NCI-H128 (cell line): Measurements from ENCODE around the gene CYP4X1.
"Not testable (repeated sequence)": the region's sequence is repeated elsewhere in the genome, so short reads cannot be mapped to it uniquely, and the experiment has no call there.

Experiments used
- DNase-seq: peaks from one replicate; lab custom pipeline; 2025; ENCODE audit not compliant: unreplicated experiment; lab: John Stamatoyannopoulos, UW

Gene CYP4X1, protein sequence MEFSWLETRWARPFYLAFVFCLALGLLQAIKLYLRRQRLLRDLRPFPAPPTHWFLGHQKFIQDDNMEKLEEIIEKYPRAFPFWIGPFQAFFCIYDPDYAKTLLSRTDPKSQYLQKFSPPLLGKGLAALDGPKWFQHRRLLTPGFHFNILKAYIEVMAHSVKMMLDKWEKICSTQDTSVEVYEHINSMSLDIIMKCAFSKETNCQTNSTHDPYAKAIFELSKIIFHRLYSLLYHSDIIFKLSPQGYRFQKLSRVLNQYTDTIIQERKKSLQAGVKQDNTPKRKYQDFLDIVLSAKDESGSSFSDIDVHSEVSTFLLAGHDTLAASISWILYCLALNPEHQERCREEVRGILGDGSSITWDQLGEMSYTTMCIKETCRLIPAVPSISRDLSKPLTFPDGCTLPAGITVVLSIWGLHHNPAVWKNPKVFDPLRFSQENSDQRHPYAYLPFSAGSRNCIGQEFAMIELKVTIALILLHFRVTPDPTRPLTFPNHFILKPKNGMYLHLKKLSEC

DNA sequence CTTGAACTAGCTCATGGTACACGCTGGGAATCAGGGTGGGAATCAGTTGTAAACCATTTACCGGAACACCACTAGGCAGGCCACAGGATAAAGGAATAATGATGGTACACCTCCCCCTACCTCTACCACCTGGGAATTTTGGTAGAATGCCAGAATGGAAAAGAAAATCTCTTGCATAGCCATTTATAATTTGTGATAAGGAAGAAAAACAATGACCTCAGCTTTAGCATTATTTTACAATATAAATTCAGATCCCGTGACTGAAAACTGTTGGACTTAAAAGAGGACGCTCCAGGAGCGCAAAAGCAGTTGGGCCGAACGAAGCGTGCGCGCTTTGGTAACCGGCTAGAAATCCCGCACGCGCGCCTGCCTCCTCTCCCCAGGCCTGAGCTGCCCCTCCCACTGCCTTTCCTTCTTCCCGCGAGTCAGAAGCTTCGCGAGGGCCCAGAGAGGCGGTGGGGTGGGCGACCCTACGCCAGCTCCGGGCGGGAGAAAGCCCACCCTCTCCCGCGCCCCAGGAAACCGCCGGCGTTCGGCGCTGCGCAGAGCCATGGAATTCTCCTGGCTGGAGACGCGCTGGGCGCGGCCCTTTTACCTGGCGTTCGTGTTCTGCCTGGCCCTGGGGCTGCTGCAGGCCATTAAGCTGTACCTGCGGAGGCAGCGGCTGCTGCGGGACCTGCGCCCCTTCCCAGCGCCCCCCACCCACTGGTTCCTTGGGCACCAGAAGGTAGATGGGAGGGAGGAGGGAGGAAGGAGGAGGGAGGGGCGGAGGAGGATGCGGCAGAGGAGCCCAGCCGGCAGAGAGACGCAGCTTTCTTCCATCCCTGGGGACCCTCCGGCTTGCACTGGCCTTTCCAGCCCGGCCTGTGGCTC lies at the start of gene CYP4X1:
CYP4X1 (plus strand) TSS at position 402 of the 873 bp plus-strand sequence; CDS start at position 551, 149 bp downstream.
- DNase-seq, result no peak

DNA sequence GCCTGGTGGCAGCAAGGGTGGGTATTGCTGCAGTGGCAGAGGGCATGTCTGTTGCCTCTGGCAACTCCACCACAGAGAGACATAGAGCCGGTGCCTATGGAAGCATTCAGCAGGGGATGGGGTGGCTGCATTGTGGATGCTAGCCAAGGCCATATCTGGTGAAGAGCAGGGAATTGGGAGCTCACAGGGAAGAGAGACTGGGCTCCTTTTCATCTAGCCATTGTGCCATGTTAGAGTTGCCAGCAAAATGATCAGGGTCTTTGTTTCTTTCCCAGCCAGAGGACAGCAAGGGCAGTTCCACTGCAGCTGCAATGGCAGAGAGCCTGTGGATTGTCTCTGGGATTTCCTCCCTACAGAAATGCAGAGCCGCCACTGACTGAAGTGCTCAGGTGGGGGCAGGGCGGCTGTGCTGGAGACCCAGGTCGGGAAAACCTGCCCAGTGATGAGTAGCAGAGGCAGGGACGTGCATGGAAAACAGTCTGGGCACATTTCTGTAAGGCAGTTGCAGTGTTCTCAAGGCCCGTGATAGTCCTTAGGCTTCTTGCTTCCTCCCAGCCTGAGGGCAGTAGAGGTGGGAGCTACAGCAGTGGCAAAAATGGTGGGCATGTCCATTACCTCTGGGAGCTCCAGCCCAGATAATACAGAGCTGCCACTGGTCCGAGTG lies 40.2 kb upstream of the CYP4X1 start:
- no peak for DNase-seq

DNA sequence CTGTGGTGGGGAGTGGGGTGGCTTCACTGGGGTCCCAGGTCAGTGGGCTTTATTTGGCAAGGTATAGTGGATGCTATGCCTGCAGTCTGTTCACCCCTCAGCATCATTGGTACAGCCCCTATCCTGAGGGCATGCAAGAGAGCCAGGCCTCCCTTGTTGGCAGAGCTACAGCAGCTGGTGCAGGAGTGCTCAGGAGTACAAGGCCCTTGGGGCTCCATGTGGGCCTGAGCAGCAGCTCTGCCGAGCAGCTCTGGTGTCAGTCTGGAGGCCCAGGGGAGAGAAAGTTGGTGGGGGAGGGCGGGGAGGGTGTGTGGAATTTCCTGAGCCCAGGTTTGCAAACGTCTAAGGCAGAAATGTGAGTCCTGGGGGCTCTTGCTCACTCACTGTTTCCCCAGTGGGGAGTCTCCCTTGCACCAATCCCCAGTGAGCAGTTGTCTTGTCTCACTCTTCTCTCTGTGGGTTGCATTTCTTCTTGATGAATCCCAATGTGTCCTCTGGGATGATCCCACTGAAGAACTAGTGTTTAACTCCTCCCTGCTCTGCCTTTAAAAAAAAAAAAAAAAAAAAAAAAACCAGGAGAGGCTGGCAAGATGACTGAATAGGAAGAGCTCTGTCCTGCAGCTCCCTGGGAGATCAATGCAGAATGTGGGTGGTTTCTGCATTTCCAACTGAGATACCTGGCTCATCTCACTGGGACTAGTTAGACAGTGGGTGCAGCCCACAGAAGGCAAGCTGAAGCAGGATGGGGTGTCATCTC lies 39.5 kb upstream of the CYP4X1 start:
- no peak for DNase-seq

DNA sequence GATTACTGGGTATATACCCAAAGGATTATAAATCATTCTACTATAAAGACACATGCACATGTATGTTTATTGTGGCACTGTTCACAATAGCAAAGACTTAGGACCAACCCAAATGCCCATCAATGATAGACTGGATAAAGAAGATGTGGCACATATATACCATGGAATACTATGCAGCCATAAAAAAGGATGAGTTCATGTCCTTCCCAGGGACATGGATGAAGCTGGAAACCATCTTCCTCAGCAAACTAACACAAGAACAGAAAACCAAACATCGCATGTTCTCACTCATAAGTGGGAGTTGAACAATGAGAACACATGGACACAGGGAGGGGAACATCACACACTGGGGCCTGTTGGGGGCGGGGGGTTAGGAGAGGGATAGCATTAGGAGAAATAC lies 32.9 kb upstream of the CYP4X1 start:
- DNase-seq, result not testable (repeated sequence)

DNA sequence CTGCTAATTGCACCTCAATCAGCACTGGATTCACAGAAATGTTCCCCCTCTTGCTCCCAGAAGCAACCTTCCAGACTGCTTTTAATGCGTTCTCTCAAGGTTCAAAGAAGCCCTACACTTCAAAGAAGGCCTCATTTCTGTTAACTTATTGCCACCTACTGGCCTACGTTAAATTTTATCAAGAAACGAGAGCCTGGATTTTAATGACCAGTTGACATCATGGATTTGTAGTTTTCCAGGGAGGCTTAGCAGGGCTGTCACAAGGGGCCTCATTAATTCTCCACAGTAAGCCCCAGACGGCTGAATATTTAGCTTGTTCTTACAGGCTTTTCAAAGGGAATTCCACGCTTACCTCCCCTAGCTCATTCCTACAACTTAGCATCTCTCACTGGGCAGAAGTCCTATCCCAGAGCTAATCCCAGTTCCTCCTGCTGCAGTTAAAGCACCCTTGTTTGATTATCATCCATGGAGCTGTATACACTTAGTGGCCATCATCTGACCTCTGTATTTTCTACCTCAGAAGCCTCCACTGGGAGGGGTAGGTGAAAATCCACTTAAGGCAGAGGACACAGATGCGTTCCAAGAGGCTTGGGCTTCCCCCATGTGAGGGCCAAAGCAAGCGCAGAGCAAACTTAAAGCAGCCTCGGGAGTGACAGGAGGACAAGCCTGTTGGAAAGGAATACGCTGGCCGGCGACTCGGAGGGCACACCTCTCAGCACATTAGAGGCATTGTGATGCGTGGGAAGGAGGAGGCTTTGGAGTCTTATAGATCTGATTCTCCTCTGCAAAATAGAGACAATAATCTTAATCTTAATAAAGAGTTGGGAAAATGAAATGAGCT lies 32.2 kb upstream of the CYP4X1 start:
- no peak for DNase-seq

DNA sequence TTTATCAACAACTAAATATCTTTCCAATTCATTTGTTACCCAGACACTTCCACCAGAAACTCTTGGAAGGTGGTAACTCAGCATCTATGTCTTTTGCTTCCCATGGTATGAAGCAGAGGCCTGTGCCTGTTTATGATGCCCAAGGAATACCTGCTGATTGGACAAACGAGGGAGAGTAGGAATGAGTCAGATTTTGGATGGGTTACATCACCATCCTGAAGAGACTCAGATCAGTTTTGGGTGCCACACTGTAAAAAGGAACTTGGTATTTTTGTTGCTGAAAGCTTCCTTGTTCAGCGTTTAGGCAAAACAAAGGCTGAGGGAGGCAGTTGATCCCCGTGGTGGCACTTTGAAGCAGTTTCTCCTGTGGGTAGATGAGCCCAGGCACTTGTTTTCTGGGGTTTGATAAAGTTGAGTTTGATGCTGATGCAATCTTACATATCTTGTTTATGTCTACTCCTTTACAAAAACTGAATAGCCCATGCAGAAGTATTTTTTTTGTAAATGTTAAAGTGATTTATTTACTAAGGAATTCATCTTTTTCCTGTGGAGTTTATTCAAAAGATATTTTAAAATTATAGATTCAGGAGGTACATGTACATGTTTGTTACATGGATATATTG lies 26.7 kb upstream of the CYP4X1 start:
- no peak for DNase-seq

DNA sequence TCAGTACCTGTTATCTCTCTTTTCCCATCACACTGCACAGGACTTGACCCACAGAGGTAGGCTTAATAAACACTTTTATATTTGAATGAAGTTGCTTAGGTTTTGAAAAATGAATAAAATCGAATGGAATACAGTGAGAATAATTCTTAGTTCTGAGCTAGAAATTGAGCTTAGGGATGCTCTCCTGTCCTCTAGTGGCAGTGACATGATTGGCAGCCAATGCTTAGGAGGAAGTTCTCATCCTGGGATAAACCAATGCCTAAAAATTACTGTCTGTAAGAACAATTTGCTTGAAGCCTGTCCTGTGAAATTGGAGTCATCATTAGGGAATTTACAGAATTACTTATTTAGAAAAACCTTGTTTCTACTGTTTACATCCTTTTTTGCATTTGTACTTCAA lies 21.3 kb upstream of the CYP4X1 start:
- DNase-seq, result no peak

DNA sequence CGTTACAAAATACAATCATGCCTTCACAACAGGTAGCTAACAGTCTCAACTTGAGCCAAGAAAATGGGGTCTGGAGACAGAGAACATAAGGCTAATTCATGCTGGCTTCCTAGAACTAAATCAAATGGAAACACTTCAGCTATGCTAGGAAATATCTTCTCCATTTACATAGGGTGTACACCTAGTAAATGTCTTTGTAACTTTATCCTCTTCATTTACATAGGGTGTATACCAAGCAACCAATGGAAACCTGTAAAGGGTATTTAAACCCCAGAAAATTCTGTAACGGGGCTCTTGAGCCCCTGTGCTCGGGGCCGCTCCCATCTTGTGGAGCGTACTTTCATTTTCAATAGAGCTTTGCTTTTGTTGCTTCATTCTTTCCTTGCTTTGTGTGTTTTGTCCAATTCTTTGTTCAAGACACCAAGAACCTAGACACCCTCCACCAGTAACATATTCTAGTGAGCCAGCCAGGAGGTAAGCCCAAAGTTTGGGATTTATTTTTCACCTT lies 19.5 kb upstream of the CYP4X1 start:
- no peak for DNase-seq

DNA sequence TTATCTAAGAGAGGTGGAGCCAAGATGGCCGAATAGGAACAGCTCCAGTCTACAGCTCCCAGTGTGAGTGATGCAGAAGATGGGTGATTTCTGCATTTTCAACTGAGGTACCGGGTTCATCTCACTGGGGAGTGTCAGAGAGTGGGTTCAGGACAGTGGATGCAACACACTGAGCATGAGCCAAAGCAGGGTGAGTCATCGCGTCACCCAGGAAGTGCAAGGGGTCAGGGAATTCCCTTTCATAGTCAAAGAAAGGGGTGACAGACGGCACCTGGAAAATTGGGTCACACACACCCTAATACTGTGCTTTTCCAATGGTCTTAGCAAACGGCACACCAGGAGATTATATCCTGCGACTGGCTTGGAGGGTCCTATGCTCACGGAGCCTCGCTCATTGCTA lies 17.0 kb upstream of the CYP4X1 start:
- not testable (repeated sequence) for DNase-seq

DNA sequence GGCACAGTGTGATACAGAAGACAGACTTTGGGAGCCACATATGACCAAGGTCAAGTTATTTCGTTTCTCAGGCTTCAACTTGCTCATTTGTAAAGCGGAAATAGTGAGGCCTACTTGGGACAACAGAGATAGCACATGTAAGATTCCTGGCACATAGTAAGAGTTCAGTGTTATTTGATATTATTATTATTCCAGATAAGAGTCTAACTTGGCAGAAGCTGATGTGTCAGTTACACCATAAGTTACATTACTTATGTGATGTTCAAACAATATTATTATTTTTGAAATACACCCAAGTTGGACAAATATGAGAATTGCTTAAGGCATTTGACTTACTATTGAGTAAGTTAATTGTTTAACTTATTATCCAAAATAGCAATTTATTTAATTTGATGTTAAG lies 10.2 kb upstream of the CYP4X1 start:
- DNase-seq, result no peak

DNA sequence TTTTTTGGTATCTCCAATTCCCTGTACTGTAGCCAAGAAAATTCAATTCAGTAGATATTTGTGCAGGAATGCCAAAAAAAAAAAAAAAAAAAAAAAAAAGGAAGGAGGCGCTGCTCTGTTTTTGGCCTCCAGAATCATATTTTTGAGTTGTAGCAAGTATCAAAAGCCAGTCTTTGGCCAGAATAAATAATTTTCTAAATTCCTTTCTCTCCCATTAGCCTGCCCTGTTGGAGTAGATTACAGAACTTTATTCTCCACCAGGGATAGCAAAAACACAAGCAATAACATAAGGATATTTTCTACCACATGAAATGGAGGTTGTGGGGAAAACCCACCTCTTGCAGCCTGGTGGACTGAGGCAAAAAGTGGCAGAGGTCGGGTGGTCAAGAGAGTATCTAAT lies 2.4 kb upstream of the CYP4X1 start:
- no peak for DNase-seq

DNA sequence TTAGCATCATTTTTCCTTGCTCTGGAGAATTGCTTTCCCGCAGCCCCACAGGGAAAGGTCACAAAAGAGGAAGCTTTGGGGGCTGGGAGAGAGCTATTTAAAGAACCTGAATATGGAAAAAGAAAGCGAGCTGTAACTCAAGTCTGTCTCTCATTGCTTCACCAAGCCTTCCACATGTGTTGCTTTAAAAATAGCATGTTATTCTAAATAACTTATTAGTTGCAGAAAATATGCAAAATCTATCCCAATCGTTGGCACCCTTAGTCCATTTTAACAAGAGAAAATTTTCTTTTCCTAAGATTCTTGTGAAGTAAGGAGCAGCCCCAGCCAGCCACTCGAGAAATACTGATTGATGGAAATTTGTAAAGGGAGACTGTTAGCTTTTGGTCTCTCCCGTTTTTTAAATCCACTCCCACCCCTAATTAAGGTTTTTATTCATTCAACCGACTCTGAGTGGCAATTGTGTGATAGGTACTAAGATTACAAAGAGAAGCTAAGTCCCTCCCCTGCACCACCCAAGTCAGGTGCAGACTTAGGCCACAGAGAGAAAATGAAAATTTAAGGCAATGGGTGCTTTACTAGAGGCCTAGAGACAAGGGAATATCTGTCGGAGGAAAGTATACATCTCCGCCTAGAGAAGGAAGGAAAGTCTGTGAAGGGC lies 802 bp downstream of the CYP4X1 start:
- DNase-seq, result no peak

DNA sequence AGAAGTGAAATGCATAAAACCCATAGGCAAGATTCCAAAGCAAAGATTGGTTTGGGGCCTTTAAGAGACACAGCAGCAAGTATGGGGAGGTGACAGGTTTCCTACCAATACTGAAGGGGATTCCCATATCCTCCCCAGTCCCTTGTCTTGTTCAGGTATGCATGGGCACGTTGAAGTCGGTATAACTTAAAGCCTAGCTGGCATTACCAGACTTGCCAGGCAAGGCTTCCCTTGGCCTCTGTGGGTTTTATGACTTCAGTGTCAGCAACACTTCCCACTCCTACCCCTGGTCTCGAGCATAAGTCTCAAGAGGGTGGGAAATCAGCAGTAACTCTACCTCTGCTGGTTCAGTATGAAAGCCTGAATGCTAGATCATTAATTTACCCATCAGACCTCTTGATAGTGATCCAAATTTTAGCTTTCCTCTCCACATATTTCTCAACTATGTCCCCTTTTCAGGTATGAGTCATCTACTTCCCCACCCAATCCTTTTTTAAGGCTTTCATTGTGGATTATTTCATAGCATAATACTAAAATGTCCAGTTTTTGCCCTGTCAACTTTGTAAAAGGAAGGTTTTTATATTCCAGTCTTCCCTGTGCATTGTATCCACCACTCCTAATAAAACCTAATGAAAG lies 6.8 kb downstream of the CYP4X1 start:
- DNase-seq, result no peak

DNA sequence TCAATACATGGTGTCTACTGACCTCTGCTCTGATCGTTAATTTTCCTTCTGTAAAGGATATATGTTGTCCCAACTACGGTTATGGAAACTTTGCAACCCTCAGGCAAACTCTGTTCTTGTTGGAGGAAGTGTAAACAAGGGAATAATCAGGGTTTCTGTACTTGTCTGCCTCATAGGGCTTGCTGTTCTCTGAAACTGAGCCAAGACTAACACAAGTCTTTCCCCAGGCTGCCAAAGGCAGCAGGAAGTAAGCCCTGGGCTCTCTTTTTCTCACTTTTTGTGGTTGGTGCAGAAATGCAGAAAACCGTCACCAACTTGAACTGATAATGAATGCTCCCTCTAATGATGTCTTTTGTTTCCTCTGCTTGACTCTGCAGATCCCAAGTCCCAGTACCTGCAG lies 7.6 kb downstream of the CYP4X1 start:
- DNase-seq, result no peak

DNA sequence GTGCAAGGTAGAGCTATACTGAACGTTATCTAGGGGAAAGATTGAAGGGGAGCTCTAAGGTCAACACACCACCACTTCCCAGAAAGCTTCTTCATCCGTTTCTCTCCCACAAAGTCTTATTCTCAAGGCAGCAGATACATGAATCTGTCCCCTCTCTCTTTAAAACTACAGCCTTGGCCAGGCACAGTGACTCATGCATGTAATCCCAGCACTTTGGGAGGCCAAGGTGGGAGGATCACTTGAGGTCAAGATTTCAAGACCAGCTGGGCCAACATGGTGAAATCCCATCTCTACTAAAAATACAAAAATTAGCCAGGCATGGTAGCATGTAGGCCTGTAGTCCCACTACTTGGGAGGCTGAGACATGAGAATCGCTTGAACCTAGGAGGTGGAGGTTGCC lies 8.1 kb downstream of the CYP4X1 start:
- no peak for DNase-seq

DNA sequence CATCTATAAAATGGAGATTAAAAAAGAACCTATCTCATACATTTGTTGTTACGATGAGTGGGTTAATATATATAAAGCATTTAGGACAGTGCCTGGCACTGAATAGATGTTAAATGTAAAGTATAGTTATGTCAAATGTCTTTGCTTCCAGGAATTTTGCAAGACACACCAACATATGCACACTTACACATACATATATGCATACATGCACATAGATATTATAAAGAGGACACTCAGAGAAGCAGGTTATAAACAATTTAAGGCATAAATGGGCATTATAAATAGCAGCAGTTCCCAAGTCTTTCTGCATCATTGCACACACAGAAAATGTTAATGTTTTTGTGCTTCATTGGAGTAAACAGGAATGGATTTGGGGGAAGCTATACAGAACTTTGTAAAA lies 13.3 kb downstream of the CYP4X1 start:
- DNase-seq, result no peak

DNA sequence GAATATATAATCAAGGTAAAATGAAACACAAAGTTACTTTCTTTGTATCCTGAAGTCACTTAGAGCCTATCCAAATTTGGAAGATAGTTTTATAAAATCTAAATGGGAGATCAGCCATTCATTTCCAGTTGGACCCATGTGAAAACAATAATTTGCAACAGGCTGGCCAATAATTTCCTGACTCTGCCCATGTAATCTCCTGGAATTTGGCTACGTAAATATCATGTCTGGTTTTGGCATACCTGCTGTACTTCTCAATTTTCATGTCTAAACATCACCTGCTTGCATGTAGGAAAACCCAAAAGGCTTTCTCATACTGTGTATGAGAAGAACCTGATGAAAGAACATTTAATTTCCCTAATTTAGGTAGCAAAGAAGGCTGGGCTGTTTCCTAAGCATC lies 35.9 kb downstream of the CYP4X1 start:
- DNase-seq, result no peak

DNA sequence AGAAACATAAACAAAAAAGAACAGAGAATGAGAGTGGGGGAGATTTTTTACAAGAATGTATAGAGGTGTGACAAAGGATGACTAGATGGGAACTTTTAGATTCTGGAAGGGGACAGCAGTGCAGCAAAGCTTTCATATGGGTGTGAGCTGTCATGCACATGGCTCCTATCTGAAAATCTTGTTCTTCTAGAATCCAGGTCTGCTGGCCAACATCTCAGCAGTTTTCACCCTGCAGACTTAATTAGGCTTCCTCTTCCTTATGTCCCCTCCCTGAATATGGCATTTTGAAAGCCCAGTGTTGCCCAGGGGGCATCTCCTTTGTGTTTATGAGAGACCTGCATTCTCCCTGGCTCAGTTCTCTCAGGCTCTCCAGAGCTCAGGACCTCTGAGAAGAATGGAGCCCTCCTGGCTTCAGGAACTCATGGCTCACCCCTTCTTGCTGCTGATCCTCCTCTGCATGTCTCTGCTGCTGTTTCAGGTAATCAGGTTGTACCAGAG lies 43.7 kb downstream of the CYP4X1 start, which contains the start of gene CYP4Z1:
CYP4Z1 (plus strand) TSS at position 135 of the 498 bp plus-strand sequence; CDS start at position 395, 260 bp downstream.
- no peak for DNase-seq
